ENCODE results near the gene OR4D2.

DNA sequence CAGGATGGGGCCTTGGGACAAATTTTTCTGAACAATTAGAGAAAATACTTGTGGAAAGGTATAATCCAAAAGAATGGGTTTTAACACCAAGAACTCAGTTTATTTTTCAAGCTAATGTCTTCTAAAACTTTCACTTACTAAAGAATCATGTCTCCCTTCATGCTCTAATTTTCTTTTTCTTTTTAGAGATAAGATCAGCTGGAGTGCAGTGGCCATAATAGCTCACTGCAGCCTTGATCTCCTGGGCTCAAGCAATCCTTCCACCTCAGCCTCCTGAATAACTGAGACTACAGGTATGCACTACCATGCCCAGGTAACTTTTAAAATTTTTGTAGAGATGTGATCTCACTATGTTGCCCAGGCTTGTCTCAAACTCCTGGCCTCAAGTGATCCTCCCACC lies 13.1 kb upstream of the OR4D2 start:
- TF ChIP-seq, protein P1, sequence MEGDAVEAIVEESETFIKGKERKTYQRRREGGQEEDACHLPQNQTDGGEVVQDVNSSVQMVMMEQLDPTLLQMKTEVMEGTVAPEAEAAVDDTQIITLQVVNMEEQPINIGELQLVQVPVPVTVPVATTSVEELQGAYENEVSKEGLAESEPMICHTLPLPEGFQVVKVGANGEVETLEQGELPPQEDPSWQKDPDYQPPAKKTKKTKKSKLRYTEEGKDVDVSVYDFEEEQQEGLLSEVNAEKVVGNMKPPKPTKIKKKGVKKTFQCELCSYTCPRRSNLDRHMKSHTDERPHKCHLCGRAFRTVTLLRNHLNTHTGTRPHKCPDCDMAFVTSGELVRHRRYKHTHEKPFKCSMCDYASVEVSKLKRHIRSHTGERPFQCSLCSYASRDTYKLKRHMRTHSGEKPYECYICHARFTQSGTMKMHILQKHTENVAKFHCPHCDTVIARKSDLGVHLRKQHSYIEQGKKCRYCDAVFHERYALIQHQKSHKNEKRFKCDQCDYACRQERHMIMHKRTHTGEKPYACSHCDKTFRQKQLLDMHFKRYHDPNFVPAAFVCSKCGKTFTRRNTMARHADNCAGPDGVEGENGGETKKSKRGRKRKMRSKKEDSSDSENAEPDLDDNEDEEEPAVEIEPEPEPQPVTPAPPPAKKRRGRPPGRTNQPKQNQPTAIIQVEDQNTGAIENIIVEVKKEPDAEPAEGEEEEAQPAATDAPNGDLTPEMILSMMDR (IDR thresholded peaks at IDR 0.05): no peak
- TF ChIP-seq ZFX (IDR thresholded peaks at IDR 0.05; ENCODE audit: borderline replicate concordance): no peak

Data from 22Rv1 (cell line).